Brain pericyte (primary cell): ENCODE measurements around the gene SERP2.
A peak's percentile ranks its signal among the peaks of the same experiment; 100 is the strongest.

Experiments
- DNase-seq: peaks from one replicate; pipeline ENCODE4 v3.0.0-alpha.2; 2012; ENCODE audit warnings: low read depth, low spot score

The SERP2 gene

GRCh38 chr13:44355621-44356020 lies 18.0 kb upstream of the SERP2 start:
- no peak for DNase-seq

GRCh38 chr13:44359983-44360375 lies 13.6 kb upstream of the SERP2 start:
- DNase-seq, result no peak

- DNase-seq, result no peak
These were observed 11.1 kb upstream of the SERP2 start for GRCh38 chr13:44362394-44363040.

- no peak for DNase-seq
These were observed 9.8 kb upstream of the SERP2 start for GRCh38 chr13:44363631-44364344.

GRCh38 chr13:44364345-44365000 lies 9.2 kb upstream of the SERP2 start:
- DNase-seq, result no peak

- no peak for DNase-seq
These were observed 8.6 kb upstream of the SERP2 start for GRCh38 chr13:44365008-44365407.

GRCh38 chr13:44365899-44366298 lies 7.7 kb upstream of the SERP2 start:
- DNase-seq, result no peak

GRCh38 chr13:44368062-44368591 lies 5.5 kb upstream of the SERP2 start:
- peak; percentile 45 for DNase-seq

GRCh38 chr13:44368599-44369368 lies 4.8 kb upstream of the SERP2 start:
- DNase-seq, result no peak

- DNase-seq, result no peak
These were observed 2.2 kb upstream of the SERP2 start for GRCh38 chr13:44371421-44371820.

GRCh38 chr13:44373247-44373600 lies 400 bp upstream of the SERP2 start:
- no peak for DNase-seq

- DNase-seq, result no peak
These were observed 706 bp downstream of the SERP2 start for GRCh38 chr13:44374348-44374712.

GRCh38 chr13:44378277-44378676 lies 4.7 kb downstream of the SERP2 start:
- no peak for DNase-seq

- no peak for DNase-seq
These were observed 6.3 kb downstream of the SERP2 start for GRCh38 chr13:44379885-44380284.

- no peak for DNase-seq
These were observed 7.0 kb downstream of the SERP2 start for GRCh38 chr13:44380404-44381165.

- DNase-seq, result no peak
These were observed 9.1 kb downstream of the SERP2 start for GRCh38 chr13:44382635-44383145.

- no peak for DNase-seq
These were observed 10.3 kb downstream of the SERP2 start for GRCh38 chr13:44383945-44384344.

- DNase-seq, result no peak
These were observed 11.2 kb downstream of the SERP2 start for GRCh38 chr13:44384778-44385177.

- no peak for DNase-seq
These were observed 11.8 kb downstream of the SERP2 start for GRCh38 chr13:44385401-44385800.

GRCh38 chr13:44385847-44386246 lies 12.2 kb downstream of the SERP2 start:
- no peak for DNase-seq

GRCh38 chr13:44386913-44387556 lies 13.4 kb downstream of the SERP2 start:
- no peak for DNase-seq
